ENCODE measurements around the gene PDS5B. TPM values are rescaled to one million over a fixed set of nuclear protein-coding genes. Genes with fewer than 3 reads are reported as not detected.

The PDS5B gene
- total RNA-seq, 2 donors from 2014 or later = 44.0 to 47.1 TPM

DNA sequence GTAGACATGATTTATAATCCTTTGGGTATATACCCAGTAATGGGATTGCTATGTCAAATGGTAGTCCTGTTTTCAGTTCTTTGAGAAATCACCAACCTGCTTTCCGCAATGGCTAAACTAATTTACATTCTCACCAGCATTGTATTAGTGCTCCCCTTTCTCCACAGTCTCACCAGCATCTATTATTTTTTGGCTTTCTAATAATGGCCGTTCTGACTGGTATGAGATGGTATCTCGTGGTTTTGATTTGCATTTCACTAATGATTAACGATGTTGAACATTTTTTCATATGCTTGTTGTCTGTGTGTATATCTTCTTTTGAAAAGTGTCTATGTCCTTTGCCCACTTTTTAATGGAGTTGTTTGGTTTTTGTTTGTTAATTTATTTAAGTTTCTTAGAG lies 165.1 kb downstream of the PDS5B start:
- Histone ChIP-seq H3K27ac (no peak overlapping the region), H3K36me3 (peaks cover 8% of the 10 kb centered on the region)
- ATAC-seq (ENCODE audit: insufficient number of reproducible peaks, low FRiP score, low read depth) = no peak

DNA sequence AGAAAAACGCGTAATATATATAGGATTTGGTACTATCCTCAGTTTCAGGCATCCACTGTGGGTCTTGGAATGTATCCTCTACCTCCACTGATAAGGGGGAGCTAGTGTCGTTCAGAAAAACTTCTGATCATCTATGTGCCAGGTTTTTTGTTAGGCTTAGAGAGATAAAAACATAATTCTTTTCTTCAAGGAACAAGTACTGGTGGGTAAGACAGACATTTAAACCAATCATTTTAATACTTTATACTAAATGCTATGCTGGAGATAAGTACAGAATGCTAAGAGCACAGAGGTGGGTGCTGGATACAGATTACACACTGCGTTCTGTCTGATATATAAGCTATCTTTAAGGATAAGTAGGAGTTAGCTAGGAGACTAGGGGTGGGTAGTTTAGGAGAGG lies 166.1 kb downstream of the PDS5B start:
- Histone ChIP-seq H3K27ac (no peak overlapping the region), H3K4me1 (ENCODE audit: control insufficient read depth in 1 of 2, low read depth in 2 of 2) (no peaks in the 10 kb centered on the region), H3K27me3 (replicated peaks; ENCODE audit: insufficient read depth) (no peaks in the 10 kb centered on the region), H3K4me3 (no peak overlapping the region), H3K36me3 (peaks cover 8% of the 10 kb centered on the region), H3K9me3 (no peaks in the 10 kb centered on the region)
- TF ChIP-seq, protein P1, sequence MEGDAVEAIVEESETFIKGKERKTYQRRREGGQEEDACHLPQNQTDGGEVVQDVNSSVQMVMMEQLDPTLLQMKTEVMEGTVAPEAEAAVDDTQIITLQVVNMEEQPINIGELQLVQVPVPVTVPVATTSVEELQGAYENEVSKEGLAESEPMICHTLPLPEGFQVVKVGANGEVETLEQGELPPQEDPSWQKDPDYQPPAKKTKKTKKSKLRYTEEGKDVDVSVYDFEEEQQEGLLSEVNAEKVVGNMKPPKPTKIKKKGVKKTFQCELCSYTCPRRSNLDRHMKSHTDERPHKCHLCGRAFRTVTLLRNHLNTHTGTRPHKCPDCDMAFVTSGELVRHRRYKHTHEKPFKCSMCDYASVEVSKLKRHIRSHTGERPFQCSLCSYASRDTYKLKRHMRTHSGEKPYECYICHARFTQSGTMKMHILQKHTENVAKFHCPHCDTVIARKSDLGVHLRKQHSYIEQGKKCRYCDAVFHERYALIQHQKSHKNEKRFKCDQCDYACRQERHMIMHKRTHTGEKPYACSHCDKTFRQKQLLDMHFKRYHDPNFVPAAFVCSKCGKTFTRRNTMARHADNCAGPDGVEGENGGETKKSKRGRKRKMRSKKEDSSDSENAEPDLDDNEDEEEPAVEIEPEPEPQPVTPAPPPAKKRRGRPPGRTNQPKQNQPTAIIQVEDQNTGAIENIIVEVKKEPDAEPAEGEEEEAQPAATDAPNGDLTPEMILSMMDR (IDR thresholded peaks at IDR 0.05) = no peak
- DNase-seq (ENCODE audit: low spot score) = no peak
- no peak for ATAC-seq (ENCODE audit: insufficient number of reproducible peaks, low FRiP score, low read depth)

More for the DNA sequence above, 165.1 kb downstream of the PDS5B start:
- TF ChIP-seq, protein P1 (IDR thresholded peaks at IDR 0.05) = no peak
- DNase-seq (ENCODE audit: low spot score) = no peak
- Histone ChIP-seq H3K27me3 (replicated peaks; ENCODE audit: insufficient read depth) (no peaks in the 10 kb centered on the region), H3K4me1 (ENCODE audit: control insufficient read depth in 1 of 2, low read depth in 2 of 2) (no peaks in the 10 kb centered on the region), H3K9me3 (no peaks in the 10 kb centered on the region), H3K4me3 (no peak overlapping the region)

DNA sequence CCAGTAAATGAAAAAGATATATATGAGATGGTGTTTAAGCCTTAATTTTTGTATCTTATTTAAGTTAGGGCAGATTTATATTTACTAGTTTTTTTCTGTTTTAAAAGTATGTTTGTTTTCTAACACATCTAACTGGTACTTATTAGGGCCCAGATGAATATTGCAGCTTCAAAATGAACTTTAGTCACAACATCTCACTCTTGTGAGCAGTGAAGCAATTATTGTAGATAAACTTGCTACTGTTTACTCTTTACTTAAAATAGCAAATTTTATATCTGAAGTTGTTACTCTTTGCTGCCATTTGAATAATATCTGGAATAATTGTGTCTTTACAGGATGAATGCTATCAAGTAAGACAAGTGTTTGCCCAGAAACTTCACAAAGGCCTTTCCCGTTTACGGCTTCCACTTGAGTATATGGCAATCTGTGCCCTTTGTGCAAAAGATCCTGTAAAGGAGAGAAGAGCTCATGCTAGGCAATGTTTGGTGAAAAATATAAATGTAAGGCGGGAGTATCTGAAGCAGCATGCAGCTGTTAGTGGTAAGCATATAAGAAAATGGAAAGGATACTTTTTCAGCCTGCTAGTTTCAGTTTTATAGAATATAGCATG lies 166.8 kb downstream of the PDS5B start:
- Histone ChIP-seq H3K4me1 (ENCODE audit: control insufficient read depth in 1 of 2, low read depth in 2 of 2) (no peaks in the 10 kb centered on the region), H3K36me3 (peaks cover 8% of the 10 kb centered on the region), H3K27me3 (replicated peaks; ENCODE audit: insufficient read depth) (no peaks in the 10 kb centered on the region), H3K27ac (no peak overlapping the region), H3K9me3 (no peaks in the 10 kb centered on the region), H3K4me3 (no peak overlapping the region)
- no peak for ATAC-seq (ENCODE audit: insufficient number of reproducible peaks, low FRiP score, low read depth)
- TF ChIP-seq, protein P1 (IDR thresholded peaks at IDR 0.05) = no peak
- no peak for DNase-seq (ENCODE audit: low spot score)

DNA sequence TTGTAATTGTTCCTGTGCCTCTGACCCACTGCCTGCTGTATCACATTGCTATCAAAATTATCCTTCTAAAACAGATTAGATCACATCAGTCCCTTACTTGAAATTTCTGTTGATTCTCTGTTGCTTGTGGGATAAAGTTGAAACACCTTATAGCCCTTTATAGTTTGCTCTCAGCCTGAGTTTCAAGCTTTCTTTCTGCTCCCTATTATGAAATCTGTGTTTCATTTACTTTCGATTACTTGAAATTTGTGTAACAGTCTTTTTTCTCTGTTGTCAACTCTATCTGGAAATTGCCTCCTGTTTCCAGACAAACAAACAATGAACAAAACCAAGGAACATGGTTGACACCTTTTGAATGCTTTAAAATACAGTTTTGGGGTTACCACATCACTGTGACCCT lies 167.9 kb downstream of the PDS5B start:
- no peaks in the 10 kb centered on the region for H3K9me3 ChIP-seq
- H3K36me3 ChIP-seq = peaks cover 10% of the 10 kb centered on the region
- no peaks in the 10 kb centered on the region for H3K4me1 ChIP-seq (ENCODE audit: control insufficient read depth in 1 of 2, low read depth in 2 of 2)
- no peak for ATAC-seq (ENCODE audit: insufficient number of reproducible peaks, low FRiP score, low read depth)
- H3K27me3 ChIP-seq (replicated peaks; ENCODE audit: insufficient read depth) = no peaks in the 10 kb centered on the region
- no peak overlapping the region for H3K4me3 ChIP-seq
- TF ChIP-seq, protein P1 (IDR thresholded peaks at IDR 0.05) = no peak
- no peak overlapping the region for H3K27ac ChIP-seq
- DNase-seq (ENCODE audit: low spot score) = no peak

DNA sequence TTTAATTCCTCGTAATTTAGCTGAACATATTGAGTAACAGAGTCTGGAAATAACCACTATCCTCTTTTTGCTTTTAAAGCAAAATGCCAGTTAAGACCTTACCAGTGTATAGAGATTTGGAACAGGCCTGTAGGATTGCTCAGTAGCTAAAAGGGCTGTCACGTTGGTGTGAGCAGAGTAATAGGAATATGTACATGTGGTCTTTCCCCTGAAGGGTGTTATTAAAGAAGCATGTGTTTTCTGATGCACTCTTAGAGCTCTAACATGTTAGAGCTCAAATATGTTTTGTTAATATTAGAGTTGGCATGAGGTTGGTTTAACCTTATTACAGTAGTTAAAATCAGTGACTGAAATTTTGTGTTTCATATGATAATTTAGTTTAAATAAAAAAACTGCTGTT lies 172.9 kb downstream of the PDS5B start:
- peaks cover 7% of the 10 kb centered on the region for H3K36me3 ChIP-seq

More for the DNA sequence above, 172.9 kb downstream of the PDS5B start:
- no peak for ATAC-seq (ENCODE audit: insufficient number of reproducible peaks, low FRiP score, low read depth)
- no peak for DNase-seq (ENCODE audit: low spot score)
- Histone ChIP-seq H3K4me3 (no peak overlapping the region), H3K4me1 (ENCODE audit: control insufficient read depth in 1 of 2, low read depth in 2 of 2) (no peaks in the 10 kb centered on the region), H3K27me3 (replicated peaks; ENCODE audit: insufficient read depth) (no peaks in the 10 kb centered on the region), H3K9me3 (no peaks in the 10 kb centered on the region), H3K27ac (no peak overlapping the region)
- TF ChIP-seq, protein P1 (IDR thresholded peaks at IDR 0.05) = no peak
